BLaER1 treated with 17β-estradiol and CSF1 and Interleukin-3, amounts not matched to agents 10 nM and 100 nM (cell line): Measurements from ENCODE around the gene SLC29A2.

Experiments
- H3K27ac ChIP-seq, 11 experiments: shearing (Covaris generic); formaldehyde crosslinking; 2 replicates each; pipeline ENCODE4 v1.8.1; 2022
- H3K27me3 ChIP-seq, 11 experiments: shearing (Covaris generic); formaldehyde crosslinking; 2 replicates each; pipeline ENCODE4 v1.8.1; 2022
- H3K36me3 ChIP-seq, 11 experiments: shearing (Covaris generic); formaldehyde crosslinking; 2 replicates each; pipeline ENCODE4 v1.8.1; 2022
- H3K4me1 ChIP-seq, 10 experiments: shearing (Covaris generic); formaldehyde crosslinking; 2 replicates each; pipeline ENCODE4 v1.8.1; 2022
- H3K4me2 ChIP-seq, 11 experiments: shearing (Covaris generic); formaldehyde crosslinking; 2 replicates each; pipeline ENCODE4 v1.8.1; 2022
- H3K4me3 ChIP-seq, 10 experiments: shearing (Covaris generic); formaldehyde crosslinking; 2 replicates each; pipeline ENCODE4 v1.8.1; 2022
- H3K9ac ChIP-seq, 11 experiments: shearing (Covaris generic); formaldehyde crosslinking; 2 replicates each; pipeline ENCODE4 v1.8.1; 2022
- H3K9me3 ChIP-seq, 11 experiments: shearing (Covaris generic); formaldehyde crosslinking; replicated peaks in 1 of 11; 2 replicates each; pipeline ENCODE4 v1.8.1; 2022
- H4K20me1 ChIP-seq, 11 experiments: shearing (Covaris generic); formaldehyde crosslinking; 2 replicates each; pipeline ENCODE4 v1.8.1; 2022
- Cebpa-rat ChIP-seq, 11 experiments: shearing (Covaris generic); IDR thresholded peaks; 2 replicates each; pipeline ENCODE4 v1.8.1; 2022

Gene SLC29A2, protein sequence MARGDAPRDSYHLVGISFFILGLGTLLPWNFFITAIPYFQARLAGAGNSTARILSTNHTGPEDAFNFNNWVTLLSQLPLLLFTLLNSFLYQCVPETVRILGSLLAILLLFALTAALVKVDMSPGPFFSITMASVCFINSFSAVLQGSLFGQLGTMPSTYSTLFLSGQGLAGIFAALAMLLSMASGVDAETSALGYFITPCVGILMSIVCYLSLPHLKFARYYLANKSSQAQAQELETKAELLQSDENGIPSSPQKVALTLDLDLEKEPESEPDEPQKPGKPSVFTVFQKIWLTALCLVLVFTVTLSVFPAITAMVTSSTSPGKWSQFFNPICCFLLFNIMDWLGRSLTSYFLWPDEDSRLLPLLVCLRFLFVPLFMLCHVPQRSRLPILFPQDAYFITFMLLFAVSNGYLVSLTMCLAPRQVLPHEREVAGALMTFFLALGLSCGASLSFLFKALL

DNA sequence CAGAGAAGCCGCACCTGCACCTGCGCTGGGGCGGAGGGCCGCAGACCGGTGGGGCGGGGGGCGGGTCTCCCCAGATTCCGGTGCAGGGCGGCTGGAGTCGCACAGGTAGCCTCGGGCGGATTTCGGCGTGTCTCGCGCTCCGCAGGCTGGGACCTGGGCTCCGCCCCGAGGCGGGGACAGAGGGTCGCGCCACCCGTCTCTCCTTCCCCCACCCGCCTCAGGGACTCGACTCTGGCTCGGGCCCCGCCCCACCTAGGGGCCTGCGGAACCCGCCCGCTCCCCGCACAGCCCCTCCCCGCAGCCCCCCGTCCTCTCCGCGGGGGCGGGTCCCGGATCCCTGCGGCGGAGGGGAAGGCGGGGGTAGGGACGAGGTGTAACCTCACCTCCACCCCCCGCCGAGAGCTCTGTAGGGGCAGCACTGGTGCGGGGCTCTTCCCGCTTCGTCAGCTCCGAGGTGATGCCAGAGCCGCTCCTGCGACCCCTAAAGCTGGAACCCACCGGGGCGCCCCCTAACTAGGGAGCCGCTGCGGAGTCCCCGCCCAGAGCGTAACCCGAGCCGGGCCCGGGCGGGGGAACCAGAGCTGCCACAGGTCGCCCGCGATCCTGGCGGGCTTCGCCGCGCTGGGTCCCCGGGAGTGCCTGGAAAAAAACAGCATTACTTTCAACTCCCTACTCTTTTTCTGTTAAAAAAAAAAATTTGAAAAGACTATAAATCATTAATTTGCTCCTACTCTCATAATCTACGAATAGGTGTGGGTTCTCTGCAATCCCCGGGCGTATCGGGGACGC lies at the start of gene SLC29A2:
Gene SLC29A2 (minus strand): TSS at position 134 of the 789 bp plus-strand sequence. CDS start 169 bp downstream, outside the sequence.
- Histone ChIP-seq H3K9me3 (no peaks in the 10 kb centered on the region), H3K9ac (peak within 1 kb of the TSS; percentile 72 to 92 (median 87)), H3K36me3 (peaks cover 0 to 30% (median 23%) of the 10 kb centered on the region in 11 experiments; a peak in 19 of 22 replicates), H3K4me1 (peaks cover 10 to 42% (median 38%) of the 10 kb centered on the region in 10 experiments; a peak in 19 of 20 replicates), H4K20me1 (peaks cover 0 to 36% (median 32%) of the 10 kb centered on the region in 11 experiments; a peak in 15 of 22 replicates), H3K27me3 (no peaks in the 10 kb centered on the region), H3K4me2 (peak within 1 kb of the TSS; percentile 85 to 98 (median 93)), H3K4me3 (peak within 1 kb of the TSS; percentile 70 to 93 (median 85)), H3K27ac (peak within 1 kb of the TSS; percentile 18 to 91 (median 84); a peak in 21 of 22 replicates)
- TF ChIP-seq Cebpa-rat (IDR thresholded peaks at IDR 0.05): no peak

DNA sequence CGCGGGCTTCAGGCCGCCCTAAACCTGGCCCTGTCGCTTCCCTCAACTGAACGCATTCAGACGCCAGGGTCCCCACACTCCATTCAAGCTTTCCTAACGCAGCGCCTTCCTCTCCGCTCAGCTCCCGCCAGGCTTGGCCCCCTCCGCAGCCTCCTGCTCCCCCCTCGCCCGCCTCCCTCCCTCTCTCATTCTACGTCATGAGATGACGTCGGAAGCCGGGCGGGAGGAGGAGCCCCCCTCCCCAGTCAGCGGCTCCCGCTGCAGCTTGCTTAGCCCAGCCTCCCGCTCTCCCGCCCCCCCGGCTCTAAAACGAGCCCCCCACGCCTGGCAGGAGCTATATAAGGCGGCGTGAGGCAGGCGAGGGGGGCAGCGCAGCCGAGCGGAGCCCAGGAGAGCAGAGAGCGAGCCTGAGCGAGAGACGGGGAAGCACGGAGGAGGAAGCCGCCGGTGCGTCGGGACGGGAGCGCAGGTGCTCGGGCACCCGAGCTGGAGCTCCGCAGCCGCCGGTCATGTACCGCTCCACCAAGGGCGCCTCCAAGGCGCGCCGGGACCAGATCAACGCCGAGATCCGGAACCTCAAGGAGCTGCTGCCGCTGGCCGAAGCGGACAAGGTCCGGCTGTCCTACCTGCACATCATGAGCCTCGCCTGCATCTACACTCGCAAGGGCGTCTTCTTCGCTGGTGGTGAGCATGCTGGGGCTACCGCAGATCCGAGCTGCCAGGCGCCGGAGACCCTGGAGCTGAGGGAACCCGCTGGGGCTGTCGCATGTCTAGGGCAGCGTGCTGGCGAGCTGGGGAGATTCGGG lies 49.3 kb upstream of the SLC29A2 start, which contains the start of gene NPAS4:
Gene NPAS4 (plus strand): TSS at position 365 of the 806 bp plus-strand sequence. CDS start 145 bp downstream, at position 510.
- no peak within 1 kb of the TSS for H3K27ac ChIP-seq
- peaks cover 8 to 15% (median 11%) of the 10 kb centered on the region in 10 experiments; a peak in 18 of 20 replicates for H3K4me1 ChIP-seq
- peaks cover 69 to 96% (median 92%) of the 10 kb centered on the region in 11 experiments for H3K27me3 ChIP-seq
- no peak within 1 kb of the TSS for H3K4me3 ChIP-seq
- H3K36me3 ChIP-seq: no peaks in the 10 kb centered on the region
- peaks cover 0 to 24% (median 0%) of the 10 kb centered on the region in 11 experiments; a peak in 6 of 22 replicates for H3K9me3 ChIP-seq
- peaks cover 0 to 69% (median 8%) of the 10 kb centered on the region in 11 experiments; a peak in 14 of 22 replicates for H4K20me1 ChIP-seq
- H3K9ac ChIP-seq: no peak within 1 kb of the TSS
- H3K4me2 ChIP-seq: no peak within 1 kb of the TSS
- no peak for TF ChIP-seq Cebpa-rat (IDR thresholded peaks at IDR 0.05)

DNA sequence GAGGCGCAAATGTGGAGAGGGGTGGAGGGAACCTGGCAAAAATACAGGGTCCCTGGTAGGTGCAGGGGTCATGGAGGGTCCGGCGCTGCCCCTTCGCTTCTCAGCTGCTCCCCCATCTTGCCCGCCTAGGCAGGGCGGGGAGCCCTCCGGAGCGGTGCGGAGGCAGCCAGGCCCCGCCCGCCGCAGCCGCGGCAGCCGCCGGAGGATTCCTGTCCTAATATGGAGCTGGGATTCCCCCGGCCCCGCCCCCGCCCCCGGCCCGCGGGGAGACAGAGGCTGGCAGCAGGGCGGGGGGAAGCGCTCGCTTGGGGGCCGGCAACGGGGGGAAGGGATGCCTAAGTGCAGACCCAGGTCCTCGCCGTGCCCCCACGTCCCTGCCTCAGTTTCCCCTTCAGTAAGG lies 48.3 kb upstream of the SLC29A2 start:
- H3K9me3 ChIP-seq: peaks cover 0 to 24% (median 0%) of the 10 kb centered on the region in 11 experiments; a peak in 6 of 22 replicates
- peaks cover 78 to 99% (median 97%) of the 10 kb centered on the region in 11 experiments for H3K27me3 ChIP-seq
- H3K4me2 ChIP-seq: no peak overlapping the region
- H3K9ac ChIP-seq: no peak overlapping the region
- peaks cover 0 to 62% (median 8%) of the 10 kb centered on the region in 11 experiments; a peak in 14 of 22 replicates for H4K20me1 ChIP-seq
- H3K4me3 ChIP-seq: no peak overlapping the region
- no peak overlapping the region for H3K27ac ChIP-seq
- TF ChIP-seq Cebpa-rat (IDR thresholded peaks at IDR 0.05): no peak
- no peaks in the 10 kb centered on the region for H3K36me3 ChIP-seq
- peaks cover 8 to 15% (median 11%) of the 10 kb centered on the region in 10 experiments; a peak in 18 of 20 replicates for H3K4me1 ChIP-seq

DNA sequence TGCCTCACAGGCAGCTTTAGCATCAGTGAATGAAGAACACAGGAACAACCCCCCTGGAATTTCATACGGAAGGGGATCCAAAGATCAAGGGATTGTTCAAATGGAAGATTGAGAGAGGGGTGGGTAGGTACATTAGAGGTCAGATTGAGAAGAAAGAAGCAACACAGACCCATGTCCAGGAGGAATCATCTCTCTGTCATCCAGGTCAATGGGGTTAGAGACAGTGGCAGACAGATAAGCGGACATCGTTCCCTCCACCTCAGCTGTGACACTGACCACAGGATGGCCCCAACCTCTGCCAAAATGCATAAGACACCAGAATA lies 47.4 kb upstream of the SLC29A2 start:
- peaks cover 78 to 99% (median 97%) of the 10 kb centered on the region in 11 experiments for H3K27me3 ChIP-seq
- H3K27ac ChIP-seq: no peak overlapping the region
- H3K36me3 ChIP-seq: no peaks in the 10 kb centered on the region
- H4K20me1 ChIP-seq: peaks cover 0 to 56% (median 8%) of the 10 kb centered on the region in 11 experiments; a peak in 13 of 22 replicates
- H3K9me3 ChIP-seq: peaks cover 0 to 24% (median 0%) of the 10 kb centered on the region in 11 experiments; a peak in 6 of 22 replicates
- H3K4me2 ChIP-seq: peak overlapping the region in 1 of 11 experiments; percentile 82; a peak in 3 of 22 replicates
- no peak for TF ChIP-seq Cebpa-rat (IDR thresholded peaks at IDR 0.05)
- H3K9ac ChIP-seq: no peak overlapping the region
- peaks cover 8 to 15% (median 11%) of the 10 kb centered on the region in 10 experiments; a peak in 18 of 20 replicates for H3K4me1 ChIP-seq
- H3K4me3 ChIP-seq: no peak overlapping the region

DNA sequence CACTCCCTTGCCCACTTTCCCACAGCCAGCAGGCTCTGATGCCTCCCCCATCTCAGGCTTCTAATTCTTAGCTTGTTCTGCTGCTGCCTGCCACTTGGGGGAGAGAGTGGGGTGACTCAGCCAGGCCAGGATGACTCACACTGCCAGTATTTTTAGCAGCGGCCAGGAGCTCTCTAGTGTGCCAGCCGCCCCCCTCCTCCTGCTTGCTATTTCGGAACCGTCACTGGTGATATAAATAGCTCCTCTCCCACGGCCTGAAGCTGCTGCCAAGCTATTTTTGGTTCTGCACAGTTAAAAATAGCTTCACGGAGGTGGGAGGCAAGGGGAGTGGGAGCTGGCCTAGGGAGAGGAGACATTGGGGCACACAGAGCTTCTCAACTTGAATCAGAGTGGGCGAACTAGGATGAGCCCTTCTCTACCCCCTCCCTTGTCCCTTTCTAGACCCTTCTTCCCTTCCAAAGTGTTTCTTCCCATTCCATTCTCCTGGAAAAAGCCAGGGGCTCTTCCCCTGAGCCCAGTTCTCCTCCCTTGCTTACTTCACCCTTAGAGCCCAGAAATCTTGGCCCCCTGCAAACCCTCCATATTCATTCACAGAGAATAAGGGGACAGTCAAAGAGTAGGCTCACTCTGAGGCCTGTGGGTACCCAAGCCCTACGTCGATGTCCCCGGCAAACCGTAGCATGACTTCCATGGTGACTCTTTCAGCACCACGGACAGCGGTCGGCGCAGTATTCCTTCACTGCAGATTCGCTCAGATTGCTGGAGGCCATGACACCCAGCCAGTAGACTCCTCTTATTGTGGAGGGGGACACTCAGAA lies 46.8 kb upstream of the SLC29A2 start:
- peaks cover 0 to 56% (median 12%) of the 10 kb centered on the region in 11 experiments; a peak in 13 of 22 replicates for H4K20me1 ChIP-seq
- TF ChIP-seq Cebpa-rat (IDR thresholded peaks at IDR 0.05): no peak
- H3K4me1 ChIP-seq: peaks cover 8 to 15% (median 11%) of the 10 kb centered on the region in 10 experiments; a peak in 18 of 20 replicates
- H3K27me3 ChIP-seq: peaks cover 78 to 99% (median 97%) of the 10 kb centered on the region in 11 experiments
- peaks cover 0 to 24% (median 0%) of the 10 kb centered on the region in 11 experiments; a peak in 6 of 22 replicates for H3K9me3 ChIP-seq
- no peak overlapping the region for H3K4me3 ChIP-seq
- no peak overlapping the region for H3K9ac ChIP-seq
- H3K4me2 ChIP-seq: peak overlapping the region; percentile 24 to 82 (median 56); a peak in 21 of 22 replicates
- no peaks in the 10 kb centered on the region for H3K36me3 ChIP-seq
- H3K27ac ChIP-seq: no peak overlapping the region

DNA sequence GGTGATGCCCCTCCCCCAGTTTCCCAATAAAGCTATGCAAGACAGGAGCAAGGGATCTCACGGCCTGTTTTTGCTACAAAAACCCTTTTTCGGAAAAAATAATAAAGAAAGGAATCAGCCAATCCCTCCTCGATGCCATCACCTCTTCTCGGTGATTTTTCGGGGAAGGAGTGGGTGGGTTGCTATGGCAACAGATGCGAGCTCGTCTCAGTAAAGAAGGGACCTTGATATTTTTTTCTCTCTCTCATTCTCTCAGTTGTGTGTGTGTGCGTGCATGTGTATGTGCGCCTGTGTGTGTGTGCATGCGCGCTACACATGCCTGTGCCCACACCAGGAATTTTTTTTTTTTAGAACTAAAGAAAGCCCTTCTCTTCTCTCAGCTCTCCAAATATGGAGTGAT lies 45.4 kb upstream of the SLC29A2 start:
- Histone ChIP-seq H3K9ac (no peak overlapping the region), H3K9me3 (peaks cover 0 to 16% (median 0%) of the 10 kb centered on the region in 11 experiments; a peak in 6 of 22 replicates), H3K27me3 (peaks cover 82 to 99% (median 97%) of the 10 kb centered on the region in 11 experiments), H3K4me2 (no peak overlapping the region), H3K4me1 (peaks cover 8 to 15% (median 11%) of the 10 kb centered on the region in 10 experiments; a peak in 18 of 20 replicates), H3K36me3 (no peaks in the 10 kb centered on the region), H4K20me1 (peaks cover 0 to 63% (median 9%) of the 10 kb centered on the region in 11 experiments; a peak in 13 of 22 replicates), H3K27ac (no peak overlapping the region), H3K4me3 (no peak overlapping the region)
- no peak for TF ChIP-seq Cebpa-rat (IDR thresholded peaks at IDR 0.05)

DNA sequence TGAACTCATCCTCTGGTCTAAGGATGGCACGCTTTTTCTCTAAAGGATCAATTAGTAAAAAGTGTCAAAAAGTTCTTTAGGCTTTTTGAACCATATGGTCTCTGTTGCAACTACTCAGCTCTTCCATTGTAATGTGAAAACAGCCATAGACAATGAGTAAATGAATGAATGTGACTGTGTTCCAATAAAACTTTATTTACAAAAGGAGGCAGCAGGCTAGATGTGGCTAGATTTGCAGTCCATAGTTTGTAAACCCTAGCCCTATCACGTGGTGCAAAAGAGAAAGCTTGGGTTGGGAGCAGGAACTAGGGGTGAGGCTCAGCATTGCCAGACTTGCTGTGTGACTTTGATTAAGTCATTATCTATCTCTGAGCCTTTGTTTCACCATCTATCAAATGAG lies 43.9 kb upstream of the SLC29A2 start:
- H3K4me3 ChIP-seq: no peak overlapping the region
- peaks cover 0 to 4% (median 0%) of the 10 kb centered on the region in 11 experiments; a peak in 5 of 22 replicates for H3K9me3 ChIP-seq
- peaks cover 8 to 15% (median 11%) of the 10 kb centered on the region in 10 experiments; a peak in 18 of 20 replicates for H3K4me1 ChIP-seq
- peaks cover 92 to 100% (median 100%) of the 10 kb centered on the region in 11 experiments for H3K27me3 ChIP-seq
- no peak overlapping the region for H3K4me2 ChIP-seq
- TF ChIP-seq Cebpa-rat (IDR thresholded peaks at IDR 0.05): no peak
- H3K9ac ChIP-seq: no peak overlapping the region
- H3K27ac ChIP-seq: no peak overlapping the region
- H3K36me3 ChIP-seq: no peaks in the 10 kb centered on the region
- peaks cover 0 to 63% (median 8%) of the 10 kb centered on the region in 11 experiments; a peak in 13 of 22 replicates for H4K20me1 ChIP-seq
